Omental fat pad (tissue), 4 donors: ENCODE results near the gene FGD6. TPM values are rescaled to one million over a fixed set of nuclear protein-coding genes. Genes with fewer than 3 reads are reported as not detected.

ENCODE experiments used
- ATAC-seq: fragments of 150-250 bp; one replicate; pipeline ENCODE4 v1.9.1; 2016; ENCODE audit warnings: mild to moderate bottlenecking, moderate library complexity; ENCODE audit not compliant: low FRiP score
- DNase-seq: peaks from one replicate; pipeline ENCODE4 v3.0.0-alpha.2; 2019; ENCODE audit warnings: low spot score
- CTCF ChIP-seq, 3 donors: fragments of 450-650 bp; IDR thresholded peaks; one replicate each; pipeline ENCODE4 v1.5.1; 2016 to 2017; ENCODE audit warnings: antibody characterized with exemption in 3 of 3, mild to moderate bottlenecking in 3 of 3, moderate library complexity in 2 of 3
- total RNA-seq, 4 donors: library from RNA; depleted of rRNA; stranded (reverse); fragments of >200 nt; gene quantifications; one replicate each; pipeline ENCODE4 v1.1.0, GENCODE V29; 2016

The FGD6 gene
- total RNA-seq, 4 donors from 2014 or later, result 6.6 to 9.6 (median 7.4) TPM

- TF ChIP-seq CTCF (IDR thresholded peaks at IDR 0.05), result no peak
- ATAC-seq, result no peak
- DNase-seq, result no peak
Measured at GRCh38 chr12:95258151-95258550, 40.9 kb upstream of the FGD6 start.

GRCh38 chr12:95257541-95257940 is 40.3 kb upstream of the FGD6 start:
- TF ChIP-seq CTCF (IDR thresholded peaks at IDR 0.05), result no peak
- DNase-seq (no peak), ATAC-seq (no peak)

GRCh38 chr12:95253386-95253785 is 36.1 kb upstream of the FGD6 start:
- DNase-seq, result no peak
- TF ChIP-seq CTCF (IDR thresholded peaks at IDR 0.05), result no peak
- ATAC-seq, result no peak

- DNase-seq (no peak), ATAC-seq (no peak)
- TF ChIP-seq CTCF (IDR thresholded peaks at IDR 0.05), result no peak
Measured at GRCh38 chr12:95248604-95249360, 31.5 kb upstream of the FGD6 start.

GRCh38 chr12:95248095-95248494 is 30.8 kb upstream of the FGD6 start:
- TF ChIP-seq CTCF (IDR thresholded peaks at IDR 0.05), result no peak
- ATAC-seq (no peak), DNase-seq (no peak)

- ATAC-seq, result no peak
- DNase-seq, result no peak
Measured at GRCh38 chr12:95244350-95244749, 27.1 kb upstream of the FGD6 start.

More at GRCh38 chr12:95244350-95244749, 27.1 kb upstream of the FGD6 start:
- TF ChIP-seq CTCF (IDR thresholded peaks at IDR 0.05), result no peak
